GM19025 (cell line): Measurements from ENCODE around the gene ELOVL1.
A peak's percentile ranks its signal among the peaks of the same experiment; 100 is the strongest.
"Not testable (repeated sequence)": the region's sequence is repeated elsewhere in the genome, so short reads cannot be mapped to it uniquely, and the experiment has no call there.

Experiments used
- ATAC-seq: cut with Tn5 transposase; IDR thresholded peaks from one replicate; pipeline ENCODE4 v1.9.1; 2021; ENCODE audit warnings: mild to moderate bottlenecking, low read depth, moderate library complexity; ENCODE audit not compliant: unreplicated experiment

Gene ELOVL1

DNA sequence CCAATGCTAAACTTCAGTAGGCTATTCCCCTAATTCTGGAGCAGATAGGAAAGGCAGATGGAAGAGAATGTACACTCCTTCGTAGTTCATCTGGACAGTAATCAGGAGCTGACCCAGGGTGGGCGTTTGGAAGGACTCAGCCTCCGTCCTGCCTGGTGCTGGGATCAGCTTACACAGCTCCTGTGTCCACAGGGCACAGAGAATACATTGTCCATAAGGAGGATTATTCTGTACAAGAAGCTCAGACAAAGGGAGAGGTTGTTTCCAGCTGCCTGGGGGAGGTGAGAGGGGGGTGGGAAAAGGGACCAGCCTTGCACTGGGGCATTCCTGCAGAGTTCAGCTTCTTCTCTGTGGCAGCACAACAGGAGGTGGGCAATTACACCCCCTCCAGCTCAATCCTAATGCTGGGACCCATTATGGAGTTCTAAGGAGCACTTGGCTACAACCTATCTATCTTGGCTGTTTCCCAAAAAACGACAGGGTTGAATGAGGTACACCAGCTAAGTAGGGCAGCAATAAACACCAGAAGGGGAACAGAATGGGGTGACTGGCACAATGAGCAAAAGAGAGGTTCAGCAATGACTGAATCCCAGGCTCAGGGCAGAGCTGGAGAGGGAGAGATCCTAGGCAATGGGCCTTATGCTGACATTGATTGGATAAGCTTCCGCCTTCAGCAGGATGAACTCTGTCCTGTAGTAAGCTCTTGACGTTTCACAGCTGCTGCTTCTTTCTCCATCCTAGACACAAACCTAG is 14.4 kb upstream of the ELOVL1 start:
- no peak for ATAC-seq

GRCh38 chr1:43381612-43382011 is 13.8 kb upstream of the ELOVL1 start:
- ATAC-seq, result no peak

DNA sequence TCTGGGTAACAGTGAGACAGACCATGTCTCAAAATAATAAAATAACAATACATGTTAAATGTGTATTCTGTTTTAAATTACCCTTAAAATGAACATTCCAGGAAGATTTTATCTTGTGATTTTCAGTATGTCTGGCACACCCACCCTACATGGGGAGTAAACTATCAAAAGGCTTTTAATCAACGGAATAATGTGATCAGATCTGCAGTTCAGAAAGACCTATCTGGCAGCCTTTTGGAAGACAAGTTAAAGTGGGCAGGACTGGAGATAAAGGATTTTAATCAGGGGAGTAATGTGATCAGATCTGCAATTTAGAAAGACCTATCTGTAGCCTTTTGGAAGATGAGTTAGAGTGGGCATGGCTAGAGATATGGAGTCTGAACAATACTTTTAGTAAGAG is 11.7 kb upstream of the ELOVL1 start:
- ATAC-seq, result no peak

DNA sequence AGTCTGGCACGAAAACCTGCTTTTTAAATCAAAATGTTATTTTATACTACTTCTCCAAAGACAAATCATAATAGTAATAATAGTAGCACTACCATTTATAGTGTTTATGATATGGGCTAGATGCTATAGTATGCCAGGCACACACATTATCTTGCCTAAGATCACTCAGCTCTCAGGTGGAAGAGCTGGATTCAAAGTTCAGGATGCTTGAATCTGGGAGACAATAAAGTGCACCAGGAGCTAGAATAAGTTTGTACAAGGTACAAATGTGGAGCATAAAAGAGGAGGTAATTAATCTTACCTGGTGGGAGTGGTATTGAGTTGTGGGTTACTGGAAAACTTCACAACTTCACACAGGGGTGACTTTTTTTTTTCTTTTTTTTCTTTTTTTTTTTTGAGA is 10.0 kb upstream of the ELOVL1 start:
- no peak for ATAC-seq

DNA sequence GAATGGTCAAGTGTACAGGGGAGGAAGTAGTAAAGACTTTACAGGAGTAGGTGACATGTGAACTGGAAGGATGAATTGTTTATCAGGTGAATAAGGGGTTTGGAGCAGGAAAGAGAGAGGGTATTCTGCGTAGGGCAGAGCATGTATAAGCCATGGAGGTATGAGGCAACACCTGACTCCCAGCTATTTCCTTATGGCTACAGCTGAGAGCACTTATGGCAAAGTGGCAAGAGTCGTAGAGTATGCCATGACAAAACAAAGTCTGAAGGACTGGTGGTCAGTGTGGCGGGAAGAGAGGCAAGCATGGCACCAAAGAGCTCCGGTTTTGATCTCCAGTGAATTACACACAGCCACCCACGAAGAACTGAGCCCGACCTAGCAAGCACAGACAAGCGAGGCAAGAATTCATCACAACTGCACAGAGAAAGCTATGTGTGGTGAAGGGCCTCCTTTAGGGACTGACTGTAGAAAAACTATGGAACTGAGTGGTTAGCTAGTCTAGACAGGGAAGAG is 9.0 kb upstream of the ELOVL1 start:
- no peak for ATAC-seq

- ATAC-seq, result no peak
Measured at GRCh38 chr1:43373066-43373940, 5.5 kb upstream of the ELOVL1 start.

DNA sequence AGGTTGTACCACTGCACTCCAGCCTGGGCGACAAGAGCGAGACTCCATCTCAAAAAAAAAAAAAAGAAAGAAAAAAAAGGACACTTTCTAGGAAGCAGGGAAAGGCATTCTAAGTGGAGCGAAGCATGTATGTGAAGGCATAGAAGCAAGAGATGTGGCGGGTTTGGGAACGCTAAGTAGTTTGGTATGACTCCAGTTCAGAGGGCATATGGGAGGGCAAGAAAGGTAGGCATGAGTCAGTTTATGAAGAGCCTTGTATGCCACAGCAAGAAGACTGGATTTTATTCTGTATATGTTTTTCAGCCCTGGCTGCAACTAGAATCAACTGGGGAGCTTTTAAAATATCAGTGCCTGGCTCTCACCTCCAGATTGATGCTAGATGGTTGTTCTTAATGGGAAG is 4.4 kb upstream of the ELOVL1 start:
- no peak for ATAC-seq

- ATAC-seq, result no peak
Measured at GRCh38 chr1:43370564-43370963, 2.8 kb upstream of the ELOVL1 start.

GRCh38 chr1:43369779-43370178 is 2.0 kb upstream of the ELOVL1 start:
- ATAC-seq, result not testable (repeated sequence)

- no peak for ATAC-seq
Measured at GRCh38 chr1:43368646-43369020, 822 bp upstream of the ELOVL1 start.

- peak; percentile 46 for ATAC-seq
Measured at GRCh38 chr1:43367026-43367903, 546 bp downstream of the ELOVL1 start.

GRCh38 chr1:43366601-43367025 is 1.2 kb downstream of the ELOVL1 start:
- no peak for ATAC-seq

GRCh38 chr1:43366179-43366578 is 1.6 kb downstream of the ELOVL1 start:
- ATAC-seq, result no peak

GRCh38 chr1:43365678-43366077 is 2.1 kb downstream of the ELOVL1 start:
- no peak for ATAC-seq

DNA sequence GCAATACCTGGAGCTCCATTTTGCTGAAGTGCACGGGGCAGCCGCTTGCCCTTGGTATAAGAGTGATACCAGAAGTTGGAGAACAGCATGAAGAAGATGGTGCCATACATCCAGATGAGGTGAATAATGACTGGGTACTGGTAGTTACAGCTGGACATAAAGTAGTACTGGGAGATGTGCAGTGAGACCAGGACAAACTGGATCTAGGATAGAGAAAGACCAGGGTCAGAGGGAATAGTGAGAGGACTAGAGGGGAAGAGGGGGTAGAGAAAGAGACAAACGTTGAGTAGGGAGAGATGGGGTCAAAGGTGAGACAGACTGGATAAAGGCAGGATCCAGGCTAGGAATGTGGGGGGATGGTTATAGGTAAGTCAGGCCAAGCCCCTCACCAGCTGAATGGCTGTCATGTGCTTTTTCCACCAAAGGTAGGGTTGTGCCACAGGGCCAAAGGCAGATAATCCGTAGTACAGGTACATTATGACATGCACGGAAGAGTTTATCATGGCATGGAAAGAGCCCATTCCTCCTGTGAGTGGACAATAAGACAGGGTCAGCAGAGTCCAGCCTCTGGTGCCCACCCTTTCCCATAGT is 3.8 kb downstream of the ELOVL1 start:
- ATAC-seq, result no peak

DNA sequence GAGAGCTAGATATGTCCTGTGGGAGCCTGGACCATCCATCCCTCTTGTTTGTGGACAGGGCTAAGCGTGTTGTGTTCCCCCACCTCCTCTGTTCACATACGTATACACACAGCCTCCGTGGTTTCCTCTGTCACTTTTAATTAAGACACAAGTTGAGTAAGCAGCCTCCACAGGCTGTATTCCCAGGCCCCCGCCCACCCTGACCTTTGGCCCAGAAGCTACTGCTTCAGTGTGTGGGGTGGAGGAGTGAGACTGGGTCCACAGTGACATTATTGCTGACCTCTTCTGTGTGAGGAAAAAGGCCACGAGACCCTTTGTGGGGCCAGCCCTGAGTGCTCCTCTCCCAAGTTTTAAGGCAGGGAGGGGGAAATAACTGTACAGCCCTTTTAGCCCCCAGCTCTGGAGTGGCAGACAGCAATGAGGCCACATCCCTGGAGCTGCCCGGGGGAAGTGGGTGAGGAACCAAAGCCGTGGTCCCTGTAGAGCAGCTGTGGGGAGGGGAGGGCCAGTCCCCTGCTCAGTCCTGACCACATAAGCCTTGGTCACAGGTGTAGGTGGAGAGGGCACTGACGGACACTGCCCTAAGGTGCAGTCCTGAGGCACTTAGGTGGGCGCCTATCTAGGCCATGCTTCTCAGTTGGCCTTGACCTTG is 4.4 kb downstream of the ELOVL1 start:
- no peak for ATAC-seq

DNA sequence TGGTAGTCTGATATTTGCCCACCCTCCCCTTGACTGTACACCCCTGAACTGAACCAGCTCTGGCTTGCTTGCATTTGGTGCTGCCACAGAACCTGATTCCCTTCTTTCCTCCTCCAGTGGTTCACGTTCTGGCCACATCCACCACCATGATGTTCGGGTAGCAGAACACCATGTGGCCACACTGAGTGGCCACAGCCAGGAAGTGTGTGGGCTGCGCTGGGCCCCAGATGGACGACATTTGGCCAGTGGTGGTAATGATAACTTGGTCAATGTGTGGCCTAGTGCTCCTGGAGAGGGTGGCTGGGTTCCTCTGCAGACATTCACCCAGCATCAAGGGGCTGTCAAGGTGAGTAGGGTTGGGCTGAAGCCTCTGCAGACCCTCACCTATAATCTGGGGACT is 7.2 kb downstream of the ELOVL1 start:
- no peak for ATAC-seq

- no peak for ATAC-seq
Measured at GRCh38 chr1:43359696-43360095, 8.1 kb downstream of the ELOVL1 start.

- ATAC-seq, result peak; percentile 97
Measured at GRCh38 chr1:43358746-43359693, 8.8 kb downstream of the ELOVL1 start, which contains the start of gene CDC20. Gene CDC20 (plus strand): TSS chr1:43358981. CDS start chr1:43359216, 235 bp downstream.
